HG03135 (cell line): ENCODE data around the gene ERGIC2.
A peak's percentile ranks its signal among the peaks of the same experiment; 100 is the strongest.
"Not testable (repeated sequence)": the region's sequence is repeated elsewhere in the genome, so short reads cannot be mapped to it uniquely, and the experiment has no call there.

Experiments used
- ATAC-seq: cut with Tn5 transposase; IDR thresholded peaks from one replicate; pipeline ENCODE4 v1.9.1; 2021; ENCODE audit warnings: mild to moderate bottlenecking, moderate library complexity; ENCODE audit not compliant: unreplicated experiment

The ERGIC2 gene

GRCh38 chr12:29380536-29381523, at the start of gene ERGIC2:
TSS of gene ERGIC2 (minus strand) at chr12:29381172. CDS start at chr12:29371633, 9,539 bp downstream.
- peak; percentile 97 for ATAC-seq

GRCh38 chr12:29430716-29431044, 49.7 kb upstream of the ERGIC2 start:
- no peak for ATAC-seq

GRCh38 chr12:29429999-29430715, 49.2 kb upstream of the ERGIC2 start:
- ATAC-seq, result no peak

GRCh38 chr12:29428633-29429032, 47.7 kb upstream of the ERGIC2 start:
- ATAC-seq, result peak; percentile 48

- peak; percentile 100 for ATAC-seq
Observed at GRCh38 chr12:29427964-29428363, 47.0 kb upstream of the ERGIC2 start.

- no peak for ATAC-seq
Observed at GRCh38 chr12:29426498-29426897, 45.5 kb upstream of the ERGIC2 start.

GRCh38 chr12:29425722-29426121, 44.8 kb upstream of the ERGIC2 start:
- ATAC-seq, result no peak

GRCh38 chr12:29416748-29417147, 35.8 kb upstream of the ERGIC2 start:
- ATAC-seq, result no peak

GRCh38 chr12:29415111-29415510, 34.1 kb upstream of the ERGIC2 start:
- ATAC-seq, result no peak

GRCh38 chr12:29414368-29414767, 33.4 kb upstream of the ERGIC2 start:
- ATAC-seq, result no peak

GRCh38 chr12:29405561-29405960, 24.6 kb upstream of the ERGIC2 start:
- no peak for ATAC-seq

- no peak for ATAC-seq
Observed at GRCh38 chr12:29403991-29404390, 23.0 kb upstream of the ERGIC2 start.

GRCh38 chr12:29402437-29402836, 21.5 kb upstream of the ERGIC2 start:
- no peak for ATAC-seq

GRCh38 chr12:29398495-29398894, 17.5 kb upstream of the ERGIC2 start:
- no peak for ATAC-seq

GRCh38 chr12:29396774-29397173, 15.8 kb upstream of the ERGIC2 start:
- ATAC-seq, result no peak

- no peak for ATAC-seq
Observed at GRCh38 chr12:29395356-29395755, 14.4 kb upstream of the ERGIC2 start.

GRCh38 chr12:29390419-29390818, 9.4 kb upstream of the ERGIC2 start:
- ATAC-seq, result not testable (repeated sequence)

- ATAC-seq, result no peak
Observed at GRCh38 chr12:29389295-29389919, 8.4 kb upstream of the ERGIC2 start.

GRCh38 chr12:29386084-29386680, 5.2 kb upstream of the ERGIC2 start:
- not testable (repeated sequence) for ATAC-seq

- not testable (repeated sequence) for ATAC-seq
Observed at GRCh38 chr12:29385194-29385593, 4.2 kb upstream of the ERGIC2 start.

GRCh38 chr12:29382251-29382650, 1.3 kb upstream of the ERGIC2 start:
- no peak for ATAC-seq
